Effector CD8-positive, alpha-beta T cell (primary cell): ENCODE data around the gene CADM3.

Experiments
- DNase-seq: peaks from one replicate; lab custom pipeline; 2025; lab: John Stamatoyannopoulos, UW

The CADM3 gene

GRCh38 chr1:159173320-159173719, 1.9 kb downstream of the CADM3 start:
- DNase-seq = no peak

GRCh38 chr1:159175571-159175970, 4.2 kb downstream of the CADM3 start:
- no peak for DNase-seq

- DNase-seq = no peak
Observed at GRCh38 chr1:159177272-159177907, 6.0 kb downstream of the CADM3 start.

- DNase-seq = no peak
Observed at GRCh38 chr1:159179906-159180305, 8.5 kb downstream of the CADM3 start.

GRCh38 chr1:159180516-159180915, 9.1 kb downstream of the CADM3 start:
- no peak for DNase-seq

- no peak for DNase-seq
Observed at GRCh38 chr1:159181328-159182024, 10.1 kb downstream of the CADM3 start.

GRCh38 chr1:159184201-159184600, 12.8 kb downstream of the CADM3 start:
- no peak for DNase-seq

- no peak for DNase-seq
Observed at GRCh38 chr1:159185121-159185520, 13.7 kb downstream of the CADM3 start.

GRCh38 chr1:159187033-159187432, 15.6 kb downstream of the CADM3 start:
- no peak for DNase-seq

GRCh38 chr1:159187647-159188374, 16.4 kb downstream of the CADM3 start:
- no peak for DNase-seq

- no peak for DNase-seq
Observed at GRCh38 chr1:159188375-159188788, 17.0 kb downstream of the CADM3 start.

GRCh38 chr1:159190441-159190840, 19.0 kb downstream of the CADM3 start:
- DNase-seq = no peak

- DNase-seq = no peak
Observed at GRCh38 chr1:159196543-159196942, 25.1 kb downstream of the CADM3 start.

- no peak for DNase-seq
Observed at GRCh38 chr1:159197561-159198557, 26.4 kb downstream of the CADM3 start.

GRCh38 chr1:159199901-159200300, 28.5 kb downstream of the CADM3 start:
- DNase-seq = no peak

GRCh38 chr1:159200769-159201168, 29.4 kb downstream of the CADM3 start:
- no peak for DNase-seq

- DNase-seq = no peak
Observed at GRCh38 chr1:159201642-159202041, 30.2 kb downstream of the CADM3 start.

- DNase-seq = no peak
Observed at GRCh38 chr1:159203610-159204009, 32.2 kb downstream of the CADM3 start.

GRCh38 chr1:159204161-159205141, 33.0 kb downstream of the CADM3 start, which contains the start of gene ACKR1:
TSS of gene ACKR1 (plus strand) at chr1:159204875. CDS start at chr1:159204960, 85 bp downstream.
- no peak for DNase-seq

- DNase-seq = no peak
Observed at GRCh38 chr1:159205225-159205624, 33.8 kb downstream of the CADM3 start.
